ENCODE data around the gene SLC24A3. TPM values are rescaled to one million over a fixed set of nuclear protein-coding genes. Genes with fewer than 3 reads are reported as not detected.

The SLC24A3 gene
- total and polyA plus RNA-seq, 2 experiments from 2014 or later: 0.81 to 2.5 TPM

- TF ChIP-seq, protein P1, sequence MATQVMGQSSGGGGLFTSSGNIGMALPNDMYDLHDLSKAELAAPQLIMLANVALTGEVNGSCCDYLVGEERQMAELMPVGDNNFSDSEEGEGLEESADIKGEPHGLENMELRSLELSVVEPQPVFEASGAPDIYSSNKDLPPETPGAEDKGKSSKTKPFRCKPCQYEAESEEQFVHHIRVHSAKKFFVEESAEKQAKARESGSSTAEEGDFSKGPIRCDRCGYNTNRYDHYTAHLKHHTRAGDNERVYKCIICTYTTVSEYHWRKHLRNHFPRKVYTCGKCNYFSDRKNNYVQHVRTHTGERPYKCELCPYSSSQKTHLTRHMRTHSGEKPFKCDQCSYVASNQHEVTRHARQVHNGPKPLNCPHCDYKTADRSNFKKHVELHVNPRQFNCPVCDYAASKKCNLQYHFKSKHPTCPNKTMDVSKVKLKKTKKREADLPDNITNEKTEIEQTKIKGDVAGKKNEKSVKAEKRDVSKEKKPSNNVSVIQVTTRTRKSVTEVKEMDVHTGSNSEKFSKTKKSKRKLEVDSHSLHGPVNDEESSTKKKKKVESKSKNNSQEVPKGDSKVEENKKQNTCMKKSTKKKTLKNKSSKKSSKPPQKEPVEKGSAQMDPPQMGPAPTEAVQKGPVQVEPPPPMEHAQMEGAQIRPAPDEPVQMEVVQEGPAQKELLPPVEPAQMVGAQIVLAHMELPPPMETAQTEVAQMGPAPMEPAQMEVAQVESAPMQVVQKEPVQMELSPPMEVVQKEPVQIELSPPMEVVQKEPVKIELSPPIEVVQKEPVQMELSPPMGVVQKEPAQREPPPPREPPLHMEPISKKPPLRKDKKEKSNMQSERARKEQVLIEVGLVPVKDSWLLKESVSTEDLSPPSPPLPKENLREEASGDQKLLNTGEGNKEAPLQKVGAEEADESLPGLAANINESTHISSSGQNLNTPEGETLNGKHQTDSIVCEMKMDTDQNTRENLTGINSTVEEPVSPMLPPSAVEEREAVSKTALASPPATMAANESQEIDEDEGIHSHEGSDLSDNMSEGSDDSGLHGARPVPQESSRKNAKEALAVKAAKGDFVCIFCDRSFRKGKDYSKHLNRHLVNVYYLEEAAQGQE (IDR thresholded peaks at IDR 0.05; ENCODE audit: unreplicated experiment): no peak
- TF ChIP-seq EZH2phosphoT487 (IDR thresholded peaks at IDR 0.05; ENCODE audit: unreplicated experiment): no peak
- TF ChIP-seq ZNF114 (CRISPR knock-in tag; IDR thresholded peaks at IDR 0.05): no peak
- no peak for TF ChIP-seq EZH2 (IDR thresholded peaks at IDR 0.05; ENCODE audit: low read depth, unreplicated experiment)
- TF ChIP-seq CREB1 (CRISPR knock-in tag; IDR thresholded peaks at IDR 0.05; ENCODE audit: low read depth): no peak
These were observed 545.7 kb downstream of the SLC24A3 start, which contains the start of gene RIN2 (continued) for GRCh38 chr20:19758133-19758500.

GRCh38 chr20:19758501-19759331 lies 546.3 kb downstream of the SLC24A3 start:
- no peaks in the 10 kb centered on the region; the same call in 1 of the 2 replicates for H3F3A ChIP-seq (replicated peaks; ENCODE audit: low read depth)
- H3K79me2 ChIP-seq (replicated peaks; ENCODE audit: insufficient read depth): no peaks in the 10 kb centered on the region
- no peaks in the 10 kb centered on the region for H4K20me1 ChIP-seq (replicated peaks; ENCODE audit: insufficient read depth)
- Mint-ChIP-seq H3K9me3 (no peaks in the 10 kb centered on the region), H3K27ac (no peak overlapping the region), H3K27me3 (ENCODE audit: insufficient read depth, low read depth, poor library complexity) (peaks cover 30% of the 10 kb centered on the region), H3K4me3 (peak overlapping the region; percentile 95), H3K36me3 (ENCODE audit: low read depth) (no peaks in the 10 kb centered on the region), H3K4me1 (peaks cover 9% of the 10 kb centered on the region)
- TF ChIP-seq EZH2 (IDR thresholded peaks at IDR 0.05; ENCODE audit: low read depth, unreplicated experiment): no peak
- no peak for TF ChIP-seq ZNF331 (CRISPR knock-in tag; IDR thresholded peaks at IDR 0.05; ENCODE audit: low read depth)
- TF ChIP-seq EZH2phosphoT487 (IDR thresholded peaks at IDR 0.05; ENCODE audit: unreplicated experiment): no peak
- peak overlapping the region; percentile 97 for H2AFZ ChIP-seq
- H3K27me3 ChIP-seq (ENCODE audit: insufficient read depth): peaks cover 39% of the 10 kb centered on the region
- no peaks in the 10 kb centered on the region for H3K36me3 ChIP-seq (ENCODE audit: insufficient read depth)
- DNase-seq (ENCODE audit: low spot score): peak; percentile 79
- 0 out of 2 replicates have a peak overlapping the region, but pooled peaks have one; percentile 19 for H3K27ac ChIP-seq (ENCODE audit: low read depth)
- no peaks in the 10 kb centered on the region for H3K9me2 ChIP-seq (ENCODE audit: insufficient read depth)
- H3K4me2 ChIP-seq: peak overlapping the region; percentile 99
- peaks cover 10% of the 10 kb centered on the region for H3K4me1 ChIP-seq (ENCODE audit: insufficient read depth)
- peak; percentile 50 for ATAC-seq
- H3K4me3 ChIP-seq: peak overlapping the region; percentile 98

DNA sequence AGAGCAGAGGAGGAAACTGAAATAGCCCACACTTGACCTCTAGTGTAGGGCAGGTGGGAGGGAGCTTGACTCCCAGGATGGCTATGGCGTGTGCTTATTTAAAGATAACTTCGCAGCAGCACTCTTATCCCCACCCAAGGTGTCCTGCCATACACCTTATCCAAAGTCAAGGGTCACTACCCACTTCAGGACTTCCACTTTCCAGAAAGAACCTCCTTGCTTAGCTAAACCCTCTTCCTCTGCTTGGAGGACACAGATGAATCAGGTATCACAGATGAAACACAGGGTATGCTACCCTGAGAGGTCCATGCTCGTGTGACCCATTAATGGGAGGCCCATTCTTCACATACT lies 547.9 kb downstream of the SLC24A3 start:
- Histone ChIP-seq H3F3A (replicated peaks; ENCODE audit: low read depth) (no peaks in the 10 kb centered on the region; the same call in 1 of the 2 replicates), H3K4me2 (no peak overlapping the region), H2AFZ (no peak overlapping the region), H4K20me1 (replicated peaks; ENCODE audit: insufficient read depth) (no peaks in the 10 kb centered on the region), H3K27me3 (ENCODE audit: insufficient read depth) (peaks cover 39% of the 10 kb centered on the region), H3K79me2 (replicated peaks; ENCODE audit: insufficient read depth) (no peaks in the 10 kb centered on the region), H3K27ac (ENCODE audit: low read depth) (no peak overlapping the region), H3K4me3 (no peak overlapping the region), H3K4me1 (ENCODE audit: insufficient read depth) (peaks cover 10% of the 10 kb centered on the region), H3K9me2 (ENCODE audit: insufficient read depth) (no peaks in the 10 kb centered on the region), H3K36me3 (ENCODE audit: insufficient read depth) (no peaks in the 10 kb centered on the region)
- Mint-ChIP-seq H3K4me3 (no peak overlapping the region), H3K4me1 (peaks cover 9% of the 10 kb centered on the region), H3K27ac (no peak overlapping the region), H3K9me3 (no peaks in the 10 kb centered on the region), H3K27me3 (ENCODE audit: insufficient read depth, low read depth, poor library complexity) (peaks cover 29% of the 10 kb centered on the region), H3K36me3 (ENCODE audit: low read depth) (no peaks in the 10 kb centered on the region)
- no peak for DNase-seq (ENCODE audit: low spot score)
- no peak for ATAC-seq
- TF ChIP-seq EZH2phosphoT487 (IDR thresholded peaks at IDR 0.05; ENCODE audit: unreplicated experiment) (no peak), JUNB (IDR thresholded peaks at IDR 0.05; ENCODE audit: unreplicated experiment) (no peak), EZH2 (IDR thresholded peaks at IDR 0.05; ENCODE audit: low read depth, unreplicated experiment) (no peak)
- TF ChIP-seq, protein P1 (IDR thresholded peaks at IDR 0.05; ENCODE audit: unreplicated experiment): no peak
